Testis (tissue), 3 donors: ENCODE results near the gene HSF4. TPM values are rescaled to one million over a fixed set of nuclear protein-coding genes. Genes with fewer than 3 reads are reported as not detected.

Experiments used
- DNase-seq: peaks from one replicate; pipeline ENCODE4 v3.0.0-alpha.2; 2019
- H3K27ac ChIP-seq, 2 donors: fragments of 200-600 bp; sonication (generic); one replicate each; pipeline ENCODE4 v1.5.1; 2019
- H3K27me3 ChIP-seq: fragments of 200-600 bp; sonication (generic); one replicate; pipeline ENCODE4 v1.5.1; 2019
- H3K36me3 ChIP-seq: fragments of 200-600 bp; sonication (generic); one replicate; pipeline ENCODE4 v1.5.1; 2017; ENCODE audit warnings: low read depth; ENCODE audit errors: missing control alignments
- H3K4me1 ChIP-seq: fragments of 200-600 bp; sonication (generic); one replicate; pipeline ENCODE4 v1.5.1; 2019
- H3K4me3 ChIP-seq, 2 donors: fragments of 200-600 bp; sonication (generic); one replicate each; pipeline ENCODE4 v1.5.1; 2017 to 2019
- H3K9me3 ChIP-seq: fragments of 200-600 bp; sonication (generic); one replicate; pipeline ENCODE4 v1.5.1; 2017
- POLR2A ChIP-seq: fragments of 450-650 bp; IDR thresholded peaks from one replicate; pipeline ENCODE4 v1.6.1; 2017; ENCODE audit warnings: antibody characterized with exemption, mild to moderate bottlenecking, moderate library complexity
- WGBS, 2 donors: methylation state at CpG; one replicate each; pipeline ENCODE4 v1.1.5; 2018; 5-methylcytosine and 5-hydroxymethylcytosine counted together
- intact Hi-C: fragments of 100-400 bp; cut with DNase I; formaldehyde crosslinking; loops from one replicate; pipeline ENCODE4 v1.15.1; 2023; ENCODE audit warnings: low total_unique reads
- polyA plus RNA-seq: library from polyadenylated mRNA; stranded (reverse); fragments of 350-450 nt; fragmentation: Illumina TruSeq; extraction: RNeasy Lipid Tissue Mini Kit (QIAGEN cat#74804); gene quantifications from one replicate; pipeline ENCODE4 v1.2.3, GENCODE V29; 2014; ENCODE audit warnings: low read depth, low replicate concordance; ENCODE audit not compliant: insufficient read depth
- total RNA-seq, 2 donors: library from RNA; depleted of rRNA; stranded (reverse); fragments of >200 nt; gene quantifications; one replicate each; pipeline ENCODE4 v1.2.3, GENCODE V29; 2016
- TF ChIP-seq, protein P1 (sequence below), 3 experiments: fragments of 450-650 bp in 2 of 3; fragments of 200-600 bp in 1 of 3; sonication (generic) in 1 of 3; IDR thresholded peaks; one replicate each; pipeline ENCODE4 v1.5.1; 2016 to 2019; ENCODE audit warnings: antibody characterized with exemption in 3 of 3, mild to moderate bottlenecking in 2 of 3, moderate library complexity in 1 of 3

HSF4 gene
- total and polyA plus RNA-seq, 3 donors from 2014 or later = 20.2 to 78.3 (median 63.4) TPM

DNA sequence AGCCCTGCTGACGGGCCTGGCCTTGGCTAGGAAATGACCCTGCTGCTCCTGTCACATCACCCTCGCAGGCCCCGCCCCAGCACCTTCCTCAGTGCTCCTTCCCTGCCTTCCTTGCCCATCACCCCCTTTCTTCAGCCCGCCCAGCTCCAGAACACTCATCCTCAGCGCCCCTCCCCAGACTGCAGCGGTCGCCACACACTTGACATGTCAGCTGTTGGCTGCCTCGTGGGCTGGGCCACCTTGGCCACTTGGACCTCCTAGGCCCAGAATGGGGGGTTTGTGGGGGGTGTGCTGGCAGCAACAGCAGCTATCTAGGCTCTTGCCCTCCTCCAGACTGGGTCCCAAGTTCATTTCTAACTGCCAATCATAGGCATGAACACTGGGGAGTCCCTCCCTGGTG lies 45.0 kb downstream of the HSF4 start:
- DNase-seq = no peak
- Histone ChIP-seq H3K36me3 (no peaks in the 10 kb centered on the region), H3K27ac (no peak overlapping the region), H3K27me3 (no peaks in the 10 kb centered on the region), H3K9me3 (no peaks in the 10 kb centered on the region), H3K4me3 (no peak overlapping the region), H3K4me1 (peaks cover 14% of the 10 kb centered on the region)
- TF ChIP-seq, protein P1, sequence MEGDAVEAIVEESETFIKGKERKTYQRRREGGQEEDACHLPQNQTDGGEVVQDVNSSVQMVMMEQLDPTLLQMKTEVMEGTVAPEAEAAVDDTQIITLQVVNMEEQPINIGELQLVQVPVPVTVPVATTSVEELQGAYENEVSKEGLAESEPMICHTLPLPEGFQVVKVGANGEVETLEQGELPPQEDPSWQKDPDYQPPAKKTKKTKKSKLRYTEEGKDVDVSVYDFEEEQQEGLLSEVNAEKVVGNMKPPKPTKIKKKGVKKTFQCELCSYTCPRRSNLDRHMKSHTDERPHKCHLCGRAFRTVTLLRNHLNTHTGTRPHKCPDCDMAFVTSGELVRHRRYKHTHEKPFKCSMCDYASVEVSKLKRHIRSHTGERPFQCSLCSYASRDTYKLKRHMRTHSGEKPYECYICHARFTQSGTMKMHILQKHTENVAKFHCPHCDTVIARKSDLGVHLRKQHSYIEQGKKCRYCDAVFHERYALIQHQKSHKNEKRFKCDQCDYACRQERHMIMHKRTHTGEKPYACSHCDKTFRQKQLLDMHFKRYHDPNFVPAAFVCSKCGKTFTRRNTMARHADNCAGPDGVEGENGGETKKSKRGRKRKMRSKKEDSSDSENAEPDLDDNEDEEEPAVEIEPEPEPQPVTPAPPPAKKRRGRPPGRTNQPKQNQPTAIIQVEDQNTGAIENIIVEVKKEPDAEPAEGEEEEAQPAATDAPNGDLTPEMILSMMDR (IDR thresholded peaks at IDR 0.05) = no peak
- no peak for TF ChIP-seq POLR2A
- intact Hi-C loops = no loop called here
- 86 to 94% methylated on average over 8 of the region's 8 CpGs for WGBS, 2 donors

DNA sequence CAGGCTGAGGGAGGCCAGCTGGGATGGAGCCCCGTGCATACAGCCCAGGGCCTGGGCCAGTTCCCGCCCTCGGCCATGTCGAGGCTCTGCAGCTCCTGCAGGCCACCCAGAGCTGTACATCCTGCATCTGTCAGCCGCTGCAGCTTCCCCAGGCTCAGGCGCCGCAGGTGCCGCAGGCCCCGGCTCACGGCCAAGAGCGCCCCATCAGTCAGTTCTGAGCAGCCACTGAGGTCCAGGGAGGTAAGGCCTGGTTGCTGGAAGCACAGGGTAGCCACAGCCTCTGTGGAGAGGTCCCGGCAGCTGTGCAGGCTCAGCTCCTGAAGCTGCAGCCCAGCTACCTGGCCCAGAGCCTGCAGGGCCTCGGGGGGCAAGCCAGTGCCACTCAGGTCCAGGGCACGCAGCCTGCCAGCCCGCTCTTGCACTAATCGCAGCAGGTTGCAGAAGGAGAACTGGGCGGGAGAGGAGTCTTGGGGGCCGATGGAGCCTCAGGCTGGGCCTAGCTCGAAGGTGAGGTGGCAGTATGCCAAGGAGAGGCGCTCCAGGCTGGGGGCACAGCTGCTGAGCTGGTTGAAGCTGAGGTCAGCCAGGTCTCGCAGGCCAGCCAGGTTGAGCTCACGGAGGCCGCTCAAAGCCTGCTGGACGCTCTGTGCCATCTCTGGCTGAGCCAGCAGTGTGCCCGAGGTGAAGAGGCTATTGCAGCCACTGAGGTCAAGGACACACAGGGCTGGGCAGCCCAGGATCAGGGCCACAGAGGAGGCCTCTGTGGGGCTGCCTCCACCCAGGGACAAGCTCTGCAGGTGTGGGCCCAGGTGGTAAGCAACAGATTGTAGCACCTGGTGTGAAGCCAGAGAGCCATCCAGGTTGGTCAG lies 45.8 kb downstream of the HSF4 start:
- intact Hi-C loops = no loop called here
- H3K36me3 ChIP-seq = no peaks in the 10 kb centered on the region
- H3K9me3 ChIP-seq = no peaks in the 10 kb centered on the region
- no peaks in the 10 kb centered on the region for H3K27me3 ChIP-seq
- 77 to 90% methylated on average over 2 to 18 of the region's 25 CpGs for WGBS, 2 donors
- H3K27ac ChIP-seq = no peak overlapping the region
- H3K4me1 ChIP-seq = peaks cover 14% of the 10 kb centered on the region
- H3K4me3 ChIP-seq = no peak overlapping the region
- no peak for DNase-seq
- TF ChIP-seq POLR2A = no peak

DNA sequence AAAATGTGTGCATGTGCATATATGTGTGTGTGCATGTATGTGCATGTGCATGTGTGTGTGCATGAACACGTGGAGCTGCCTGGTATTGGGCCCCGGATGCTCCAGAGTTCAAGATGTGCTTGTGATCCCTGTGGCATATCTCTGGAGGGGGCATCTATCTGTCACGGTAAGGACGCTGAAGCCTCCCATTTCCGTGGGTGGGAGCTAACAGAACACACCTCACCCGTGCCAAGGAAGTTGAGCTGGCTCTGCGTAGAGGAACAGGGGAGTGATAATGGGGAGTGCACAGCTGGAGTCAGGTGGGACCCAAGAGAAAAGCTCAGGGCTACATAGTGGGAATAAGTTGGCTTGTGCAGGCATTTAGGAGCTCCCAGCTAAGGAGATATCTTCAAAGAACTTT lies 47.1 kb downstream of the HSF4 start:
- intact Hi-C loops = no loop called here
- H3K36me3 ChIP-seq = no peaks in the 10 kb centered on the region
- WGBS, 2 donors = 51 to 54% methylated on average over 4 to 7 of the region's 7 CpGs

DNA sequence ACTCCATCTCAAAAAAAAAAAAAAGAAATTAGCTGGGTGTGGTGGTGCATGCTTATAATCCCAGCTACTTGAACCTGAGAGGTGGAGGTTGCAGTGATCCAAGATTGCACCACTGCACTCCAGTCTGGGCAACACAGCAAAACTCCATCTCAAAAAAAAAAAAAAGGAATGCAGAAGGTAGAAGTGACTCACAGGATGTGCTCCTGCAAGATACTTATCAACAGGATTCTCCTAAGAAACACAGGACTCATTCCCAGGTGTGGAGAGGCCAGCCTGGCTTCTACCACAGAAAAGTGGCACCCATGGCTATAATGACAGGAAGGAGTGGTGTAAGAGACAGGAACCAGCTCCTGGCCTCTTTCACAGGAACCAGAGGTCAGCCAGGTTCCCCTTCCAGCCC lies 48.2 kb downstream of the HSF4 start:
- intact Hi-C loops = no loop called here
- peaks cover 5% of the 10 kb centered on the region for H3K4me1 ChIP-seq
- no peaks in the 10 kb centered on the region for H3K9me3 ChIP-seq
- H3K27me3 ChIP-seq = no peaks in the 10 kb centered on the region
- H3K36me3 ChIP-seq = no peaks in the 10 kb centered on the region
- TF ChIP-seq POLR2A = no peak
- no peak for DNase-seq
- H3K27ac ChIP-seq = no peak overlapping the region
- H3K4me3 ChIP-seq = no peak overlapping the region

More for the DNA sequence above, 47.1 kb downstream of the HSF4 start:
- TF ChIP-seq, protein P1 (IDR thresholded peaks at IDR 0.05) = no peak
- no peak for TF ChIP-seq POLR2A
- H3K9me3 ChIP-seq = no peaks in the 10 kb centered on the region
- H3K4me3 ChIP-seq = no peak overlapping the region
- peaks cover 14% of the 10 kb centered on the region for H3K4me1 ChIP-seq
- DNase-seq = no peak
- no peaks in the 10 kb centered on the region for H3K27me3 ChIP-seq
- no peak overlapping the region for H3K27ac ChIP-seq

DNA sequence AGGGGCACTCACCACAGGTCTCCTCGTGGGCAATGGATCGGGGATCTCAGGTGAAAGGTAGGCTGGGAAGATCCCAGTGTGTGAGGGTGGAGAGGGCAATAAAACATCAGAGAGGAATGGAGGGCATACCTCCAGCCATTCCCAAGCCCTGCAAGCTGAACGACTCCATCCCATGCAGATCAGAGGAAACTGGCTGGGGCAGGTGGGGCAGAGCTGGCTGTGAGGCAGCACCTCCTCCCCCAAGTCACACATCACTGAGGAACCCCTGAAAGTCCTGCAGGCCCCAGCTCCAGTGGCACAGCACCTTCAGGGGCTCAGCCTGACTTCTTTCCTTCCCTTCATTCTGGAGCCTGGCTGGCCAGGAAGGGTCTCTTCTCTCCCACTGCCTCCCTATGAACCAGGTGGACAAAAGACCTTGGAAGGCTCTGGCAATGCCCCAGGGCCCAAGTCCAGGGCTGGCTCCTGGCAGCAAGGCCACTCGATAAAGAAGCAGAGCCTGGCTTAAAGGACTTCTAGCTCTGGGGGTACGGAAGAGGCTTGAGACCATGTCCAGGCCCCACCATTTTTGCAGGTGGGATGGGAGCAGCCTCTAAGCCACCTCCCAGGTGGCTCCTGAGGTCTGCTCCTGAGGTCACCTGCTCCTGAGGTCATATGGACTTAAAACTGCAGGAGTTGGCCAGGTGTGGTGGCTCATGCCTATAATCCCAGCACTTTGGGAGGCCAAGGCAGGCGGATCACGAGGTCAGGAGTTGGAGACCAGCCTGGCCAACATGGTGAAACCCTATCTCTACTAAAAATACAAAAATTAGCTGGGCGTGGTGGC lies 48.9 kb downstream of the HSF4 start:
- no peak overlapping the region for H3K27ac ChIP-seq
- H3K4me1 ChIP-seq = no peaks in the 10 kb centered on the region
- no peaks in the 10 kb centered on the region for H3K36me3 ChIP-seq
- TF ChIP-seq, protein P1 (IDR thresholded peaks at IDR 0.05) = no peak
- TF ChIP-seq POLR2A = no peak
- H3K27me3 ChIP-seq = no peaks in the 10 kb centered on the region
- 66 to 74% methylated on average over 6 to 8 of the region's 8 CpGs for WGBS, 2 donors
- H3K9me3 ChIP-seq = no peaks in the 10 kb centered on the region
- intact Hi-C loops = no loop called here
- no peak overlapping the region for H3K4me3 ChIP-seq
- no peak for DNase-seq
